K562 (cell line): Measurements from ENCODE around the gene GLI3. TPM values are rescaled to one million over a fixed set of nuclear protein-coding genes. Genes with fewer than 3 reads are reported as not detected.

Experiments used
- CC2D1A ChIP-seq: fragments of 450-650 bp; IDR thresholded peaks from 2 replicates; pipeline ENCODE4 v1.6.1; 2017; ENCODE audit warnings: mild to moderate bottlenecking
- SIRT6 ChIP-seq: IDR thresholded peaks from one replicate; pipeline ENCODE4 v1.6.1; 2012; ENCODE audit warnings: low read depth, mild to moderate bottlenecking, control low read depth, inconsistent platforms, low read length, moderate library complexity
- TAF15 ChIP-seq: fragments of 200-400 bp; formaldehyde crosslinking; IDR thresholded peaks from 2 replicates; pipeline ENCODE4 v1.6.1; 2017; ENCODE audit warnings: mild to moderate bottlenecking, low read depth, low read length, moderate library complexity
- ZNF140 ChIP-seq: fragments of 250-450 bp; sonication (Bioruptor Pico); IDR thresholded peaks from 2 replicates; pipeline ENCODE4 v1.8.0; 2021; ENCODE audit warnings: moderate library complexity, mild to moderate bottlenecking, inconsistent platforms
- ZNF589 ChIP-seq: fragments of 200-800 bp; sonication (Bioruptor generic); IDR thresholded peaks from 2 replicates; pipeline ENCODE4 v1.6.1; 2016; ENCODE audit warnings: low read depth, missing genetic modification characterization, missing compliant biosample characterization
- polyA plus RNA-seq, 8 experiments: library from polyadenylated mRNA; depleted of rRNA in 4 of 8; stranded (reverse) in 5 of 8; unstranded in 3 of 8; fragments of >200 nt; fragmentation: Nextera tagmentation in 2 of 8; fragmentation: Illumina TruSeq in 1 of 8; extraction: Ambion mirVana in 2 of 8; extraction: Trizol in 1 of 8; gene quantifications; 2 replicates each; pipeline versions ENCODE4 v1.2.1 to v1.2.3, GENCODE V29; 2011 to 2014; ENCODE audit warnings: inconsistent platforms in 1 of 8, missing spikeins in 1 of 8
- total RNA-seq, 7 experiments: library from RNA; depleted of rRNA in 6 of 7; stranded (reverse); fragments of >200 nt in 6 of 7; fragmentation: Illumina TruSeq in 2 of 7; extraction: Trizol in 2 of 7; gene quantifications; 2 replicates each; pipeline versions ENCODE4 v1.2.1 to v1.2.3, GENCODE V29; 2011 to 2021; ENCODE audit warnings: low replicate concordance in 1 of 7
- TF ChIP-seq, protein P1 (sequence below), 2 experiments: fragments of 450-650 bp in 1 of 2; sonication (generic) in 1 of 2; formaldehyde crosslinking in 1 of 2; IDR thresholded peaks in 1 of 2; conservative IDR thresholded peaks in 1 of 2; 2 replicates each; pipeline versions ENCODE4 v1.6.1 to v1.8.1; 2016 to 2023; ENCODE audit warnings: mild to moderate bottlenecking in 2 of 2, moderate library complexity in 2 of 2, inconsistent platforms in 1 of 2, missing genetic modification reagents in 1 of 2
- TF ChIP-seq, protein P2 (sequence below): sonication (generic); formaldehyde crosslinking; IDR thresholded peaks from 2 replicates; pipeline ENCODE4 v1.8.1; 2023; ENCODE audit warnings: missing genetic modification reagents, mild to moderate bottlenecking, borderline replicate concordance
- TF ChIP-seq, protein P3 (sequence below), 2 experiments: fragments of 200-800 bp in 1 of 2; sonication (Bioruptor generic) in 1 of 2; sonication (generic) in 1 of 2; formaldehyde crosslinking in 1 of 2; IDR thresholded peaks in 1 of 2; conservative IDR thresholded peaks in 1 of 2; 2 replicates each; pipeline versions ENCODE4 v1.5.0 to v1.6.1; 2016 to 2020; ENCODE audit warnings: missing compliant biosample characterization in 1 of 2, missing genetic modification characterization in 1 of 2, missing genetic modification reagents in 1 of 2
- TF ChIP-seq, protein P4 (sequence below): fragments of 450-650 bp; IDR thresholded peaks from 2 replicates; pipeline ENCODE4 v1.7.0; 2016; ENCODE audit warnings: borderline replicate concordance
- TF ChIP-seq, protein P5 (sequence below), 2 experiments: fragments of 150-350 bp in 1 of 2; IDR thresholded peaks; 2 replicates each; pipeline ENCODE4 v1.6.1; 2012 to 2016; ENCODE audit warnings: low read depth in 2 of 2, low read length in 2 of 2, mild to moderate bottlenecking in 1 of 2, moderate library complexity in 1 of 2

Gene GLI3
- total and polyA plus RNA-seq, 9 of the 15 experiments (the other 6 are each of a cell fraction or from before 2014, with no cell fraction given) = 0.01 to 0.18 (median 0.07) TPM; not detected in 6

DNA sequence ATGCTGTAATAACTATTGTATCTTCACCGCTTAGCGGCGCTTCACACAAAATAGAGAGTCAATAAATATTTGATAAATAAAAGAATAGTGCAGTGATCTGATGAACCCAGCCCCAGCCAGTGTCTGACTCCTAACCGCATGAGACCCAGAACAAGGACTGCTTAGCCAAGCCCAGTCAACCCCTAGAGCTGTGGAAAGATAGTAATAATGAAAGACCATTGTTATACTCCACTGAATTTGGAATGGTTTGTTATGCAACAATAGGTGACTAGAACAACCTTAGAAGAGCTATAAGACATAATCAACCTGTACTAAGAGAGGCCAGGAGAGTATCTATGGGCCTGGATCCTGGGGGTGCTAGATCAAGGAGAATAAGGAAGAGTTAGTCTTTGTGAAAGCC is 303.6 kb downstream of the GLI3 start (continued):
- TF ChIP-seq, protein P1, sequence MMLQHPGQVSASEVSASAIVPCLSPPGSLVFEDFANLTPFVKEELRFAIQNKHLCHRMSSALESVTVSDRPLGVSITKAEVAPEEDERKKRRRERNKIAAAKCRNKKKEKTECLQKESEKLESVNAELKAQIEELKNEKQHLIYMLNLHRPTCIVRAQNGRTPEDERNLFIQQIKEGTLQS (IDR thresholded peaks at IDR 0.05) = no peak
- TF ChIP-seq, protein P1 (CRISPR knock-in tag; conservative IDR thresholded peaks at IDR 0.05) = no peak
- no peak for TF ChIP-seq ZNF140
- TF ChIP-seq, protein P2, sequence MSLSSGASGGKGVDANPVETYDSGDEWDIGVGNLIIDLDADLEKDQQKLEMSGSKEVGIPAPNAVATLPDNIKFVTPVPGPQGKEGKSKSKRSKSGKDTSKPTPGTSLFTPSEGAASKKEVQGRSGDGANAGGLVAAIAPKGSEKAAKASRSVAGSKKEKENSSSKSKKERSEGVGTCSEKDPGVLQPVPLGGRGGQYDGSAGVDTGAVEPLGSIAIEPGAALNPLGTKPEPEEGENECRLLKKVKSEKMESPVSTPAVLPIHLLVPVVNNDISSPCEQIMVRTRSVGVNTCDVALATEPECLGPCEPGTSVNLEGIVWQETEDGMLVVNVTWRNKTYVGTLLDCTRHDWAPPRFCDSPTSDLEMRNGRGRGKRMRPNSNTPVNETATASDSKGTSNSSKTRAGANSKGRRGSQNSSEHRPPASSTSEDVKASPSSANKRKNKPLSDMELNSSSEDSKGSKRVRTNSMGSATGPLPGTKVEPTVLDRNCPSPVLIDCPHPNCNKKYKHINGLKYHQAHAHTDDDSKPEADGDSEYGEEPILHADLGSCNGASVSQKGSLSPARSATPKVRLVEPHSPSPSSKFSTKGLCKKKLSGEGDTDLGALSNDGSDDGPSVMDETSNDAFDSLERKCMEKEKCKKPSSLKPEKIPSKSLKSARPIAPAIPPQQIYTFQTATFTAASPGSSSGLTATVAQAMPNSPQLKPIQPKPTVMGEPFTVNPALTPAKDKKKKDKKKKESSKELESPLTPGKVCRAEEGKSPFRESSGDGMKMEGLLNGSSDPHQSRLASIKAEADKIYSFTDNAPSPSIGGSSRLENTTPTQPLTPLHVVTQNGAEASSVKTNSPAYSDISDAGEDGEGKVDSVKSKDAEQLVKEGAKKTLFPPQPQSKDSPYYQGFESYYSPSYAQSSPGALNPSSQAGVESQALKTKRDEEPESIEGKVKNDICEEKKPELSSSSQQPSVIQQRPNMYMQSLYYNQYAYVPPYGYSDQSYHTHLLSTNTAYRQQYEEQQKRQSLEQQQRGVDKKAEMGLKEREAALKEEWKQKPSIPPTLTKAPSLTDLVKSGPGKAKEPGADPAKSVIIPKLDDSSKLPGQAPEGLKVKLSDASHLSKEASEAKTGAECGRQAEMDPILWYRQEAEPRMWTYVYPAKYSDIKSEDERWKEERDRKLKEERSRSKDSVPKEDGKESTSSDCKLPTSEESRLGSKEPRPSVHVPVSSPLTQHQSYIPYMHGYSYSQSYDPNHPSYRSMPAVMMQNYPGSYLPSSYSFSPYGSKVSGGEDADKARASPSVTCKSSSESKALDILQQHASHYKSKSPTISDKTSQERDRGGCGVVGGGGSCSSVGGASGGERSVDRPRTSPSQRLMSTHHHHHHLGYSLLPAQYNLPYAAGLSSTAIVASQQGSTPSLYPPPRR = no peak
- TF ChIP-seq, protein P3, sequence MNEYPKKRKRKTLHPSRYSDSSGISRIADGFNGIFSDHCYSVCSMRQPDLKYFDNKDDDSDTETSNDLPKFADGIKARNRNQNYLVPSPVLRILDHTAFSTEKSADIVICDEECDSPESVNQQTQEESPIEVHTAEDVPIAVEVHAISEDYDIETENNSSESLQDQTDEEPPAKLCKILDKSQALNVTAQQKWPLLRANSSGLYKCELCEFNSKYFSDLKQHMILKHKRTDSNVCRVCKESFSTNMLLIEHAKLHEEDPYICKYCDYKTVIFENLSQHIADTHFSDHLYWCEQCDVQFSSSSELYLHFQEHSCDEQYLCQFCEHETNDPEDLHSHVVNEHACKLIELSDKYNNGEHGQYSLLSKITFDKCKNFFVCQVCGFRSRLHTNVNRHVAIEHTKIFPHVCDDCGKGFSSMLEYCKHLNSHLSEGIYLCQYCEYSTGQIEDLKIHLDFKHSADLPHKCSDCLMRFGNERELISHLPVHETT (CRISPR knock-in tag; conservative IDR thresholded peaks at IDR 0.05 in 1 of 2, IDR thresholded peaks at IDR 0.05 in 1 of 2) = no peak
- no peak for TF ChIP-seq TAF15
- TF ChIP-seq, protein P4, sequence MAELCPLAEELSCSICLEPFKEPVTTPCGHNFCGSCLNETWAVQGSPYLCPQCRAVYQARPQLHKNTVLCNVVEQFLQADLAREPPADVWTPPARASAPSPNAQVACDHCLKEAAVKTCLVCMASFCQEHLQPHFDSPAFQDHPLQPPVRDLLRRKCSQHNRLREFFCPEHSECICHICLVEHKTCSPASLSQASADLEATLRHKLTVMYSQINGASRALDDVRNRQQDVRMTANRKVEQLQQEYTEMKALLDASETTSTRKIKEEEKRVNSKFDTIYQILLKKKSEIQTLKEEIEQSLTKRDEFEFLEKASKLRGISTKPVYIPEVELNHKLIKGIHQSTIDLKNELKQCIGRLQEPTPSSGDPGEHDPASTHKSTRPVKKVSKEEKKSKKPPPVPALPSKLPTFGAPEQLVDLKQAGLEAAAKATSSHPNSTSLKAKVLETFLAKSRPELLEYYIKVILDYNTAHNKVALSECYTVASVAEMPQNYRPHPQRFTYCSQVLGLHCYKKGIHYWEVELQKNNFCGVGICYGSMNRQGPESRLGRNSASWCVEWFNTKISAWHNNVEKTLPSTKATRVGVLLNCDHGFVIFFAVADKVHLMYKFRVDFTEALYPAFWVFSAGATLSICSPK = no peak
- TF ChIP-seq SIRT6 = no peak
- no peak for TF ChIP-seq CC2D1A
- no peak for TF ChIP-seq ZNF589 (CRISPR knock-in tag)
- TF ChIP-seq, protein P5, sequence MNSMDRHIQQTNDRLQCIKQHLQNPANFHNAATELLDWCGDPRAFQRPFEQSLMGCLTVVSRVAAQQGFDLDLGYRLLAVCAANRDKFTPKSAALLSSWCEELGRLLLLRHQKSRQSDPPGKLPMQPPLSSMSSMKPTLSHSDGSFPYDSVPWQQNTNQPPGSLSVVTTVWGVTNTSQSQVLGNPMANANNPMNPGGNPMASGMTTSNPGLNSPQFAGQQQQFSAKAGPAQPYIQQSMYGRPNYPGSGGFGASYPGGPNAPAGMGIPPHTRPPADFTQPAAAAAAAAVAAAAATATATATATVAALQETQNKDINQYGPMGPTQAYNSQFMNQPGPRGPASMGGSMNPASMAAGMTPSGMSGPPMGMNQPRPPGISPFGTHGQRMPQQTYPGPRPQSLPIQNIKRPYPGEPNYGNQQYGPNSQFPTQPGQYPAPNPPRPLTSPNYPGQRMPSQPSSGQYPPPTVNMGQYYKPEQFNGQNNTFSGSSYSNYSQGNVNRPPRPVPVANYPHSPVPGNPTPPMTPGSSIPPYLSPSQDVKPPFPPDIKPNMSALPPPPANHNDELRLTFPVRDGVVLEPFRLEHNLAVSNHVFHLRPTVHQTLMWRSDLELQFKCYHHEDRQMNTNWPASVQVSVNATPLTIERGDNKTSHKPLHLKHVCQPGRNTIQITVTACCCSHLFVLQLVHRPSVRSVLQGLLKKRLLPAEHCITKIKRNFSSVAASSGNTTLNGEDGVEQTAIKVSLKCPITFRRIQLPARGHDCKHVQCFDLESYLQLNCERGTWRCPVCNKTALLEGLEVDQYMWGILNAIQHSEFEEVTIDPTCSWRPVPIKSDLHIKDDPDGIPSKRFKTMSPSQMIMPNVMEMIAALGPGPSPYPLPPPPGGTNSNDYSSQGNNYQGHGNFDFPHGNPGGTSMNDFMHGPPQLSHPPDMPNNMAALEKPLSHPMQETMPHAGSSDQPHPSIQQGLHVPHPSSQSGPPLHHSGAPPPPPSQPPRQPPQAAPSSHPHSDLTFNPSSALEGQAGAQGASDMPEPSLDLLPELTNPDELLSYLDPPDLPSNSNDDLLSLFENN (IDR thresholded peaks at IDR 0.05; ENCODE audit: low read depth in 2 of 2, low read length in 2 of 2) = no peak
